Lung (tissue), 12 donors: ENCODE results near the gene LAYN. TPM values are rescaled to one million over a fixed set of nuclear protein-coding genes. Genes with fewer than 3 reads are reported as not detected.
A peak's percentile ranks its signal among the peaks of the same experiment; 100 is the strongest.

Source experiments
- ATAC-seq: fragments of 200-7000 bp; cut with Tn5 transposase; one replicate; pipeline ENCODE4 v1.9.1; 2020; ENCODE audit warnings: moderate number of reproducible peaks; ENCODE audit not compliant: insufficient read depth, low FRiP score
- DNase-seq, 3 donors: peaks; one replicate each; pipeline ENCODE4 v3.0.0-alpha.2; 2013 to 2017
- H3K27ac ChIP-seq, 2 donors: one replicate each; pipeline ENCODE4 v1.5.1; 2013; ENCODE audit warnings: mild to moderate bottlenecking in 2 of 2, moderate library complexity in 2 of 2, control low read depth in 1 of 2, inconsistent platforms in 1 of 2, low read depth in 1 of 2, low read length in 1 of 2
- H3K27me3 ChIP-seq, 3 donors: one replicate each; pipeline ENCODE4 v1.5.1; 2013; ENCODE audit warnings: low read length in 2 of 3; ENCODE audit not compliant: control insufficient read depth in 3 of 3, insufficient read depth in 3 of 3
- H3K36me3 ChIP-seq, 4 donors: one replicate each; pipeline ENCODE4 v1.5.1; 2013; ENCODE audit warnings: low read length in 4 of 4, mild to moderate bottlenecking in 1 of 4, moderate library complexity in 1 of 4; ENCODE audit not compliant: control insufficient read depth in 4 of 4, insufficient read depth in 4 of 4
- H3K4me1 ChIP-seq, 5 donors: one replicate each; pipeline ENCODE4 v1.5.1; 2013; ENCODE audit warnings: low read length in 5 of 5, mild to moderate bottlenecking in 2 of 5, moderate library complexity in 1 of 5; ENCODE audit not compliant: control insufficient read depth in 5 of 5, insufficient read depth in 5 of 5
- H3K4me3 ChIP-seq: one replicate; pipeline ENCODE4 v1.5.1; 2013; ENCODE audit warnings: mild to moderate bottlenecking, control low read depth, moderate library complexity
- H3K9ac ChIP-seq, 2 donors: one replicate each; pipeline ENCODE4 v1.5.1; 2013; ENCODE audit warnings: low read length in 2 of 2, control low read depth in 1 of 2; ENCODE audit not compliant: insufficient read depth in 1 of 2
- H3K9me3 ChIP-seq, 4 donors: one replicate each; pipeline ENCODE4 v1.5.1; 2013; ENCODE audit warnings: low read length in 3 of 4, mild to moderate bottlenecking in 1 of 4, moderate library complexity in 1 of 4; ENCODE audit not compliant: control insufficient read depth in 4 of 4, insufficient read depth in 3 of 4
- WGBS, 2 donors: extraction: QIAGEN DNeasy Blood & Tissue Kit; methylation state at CpG; one replicate each; pipeline ENCODE4 v1.1.7; 2013; 5-methylcytosine and 5-hydroxymethylcytosine counted together
- polyA plus RNA-seq, 2 donors: library from polyadenylated mRNA; stranded (reverse); fragments of 200-250 nt; gene quantifications; one replicate each; pipeline ENCODE4 v1.2.1, GENCODE V29; 2013
- total RNA-seq, 2 donors: library from RNA; depleted of rRNA in 1 of 2; stranded (reverse); fragments of >200 nt in 1 of 2; gene quantifications; one replicate each; pipeline ENCODE4 v1.2.1, GENCODE V29; 2014 to 2021
- TF ChIP-seq, protein P1 (sequence below): IDR thresholded peaks from 2 replicates; pipeline ENCODE4 v1.5.1; 2012; ENCODE audit warnings: mild to moderate bottlenecking; ENCODE audit errors: control extremely low read depth, extremely low read depth
- donor health status: control.
- donor health status: control.
- donor health status: Bipolar disorder and iron deficiency.
- donor health status: healthy.
- donor health status: DM: yes; HTN: yes; CAD: no.

The LAYN gene
- total and polyA plus RNA-seq, 4 donors = 6.5 to 13.4 (median 11.3) TPM

GRCh38 chr11:111526501-111526900 lies 14.0 kb upstream of the LAYN start:
- no peak for ATAC-seq
- H3K27me3 ChIP-seq = no peaks in the 10 kb centered on the region

DNA sequence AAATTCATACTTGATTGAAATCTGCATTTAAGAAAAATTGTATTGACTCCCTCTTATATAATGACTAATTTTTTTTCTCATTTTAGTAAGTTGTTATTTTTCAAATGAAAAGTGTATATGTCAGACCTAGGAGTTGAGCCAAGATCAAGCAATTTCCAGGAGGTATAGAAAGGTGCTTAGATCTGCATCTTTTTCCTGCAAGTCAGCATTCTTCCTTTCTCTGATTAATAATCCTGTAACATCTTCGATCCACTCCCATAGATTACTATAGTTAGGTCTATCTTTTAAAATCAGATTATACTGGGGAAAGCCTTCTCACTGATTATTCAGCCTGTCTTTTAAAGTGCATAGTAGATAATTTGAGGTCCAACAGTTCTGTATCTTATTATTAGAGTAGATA lies 13.2 kb upstream of the LAYN start:
- Histone ChIP-seq H3K9me3 (no peaks in the 10 kb centered on the region), H3K4me3 (no peak overlapping the region), H3K27me3 (peaks cover 0 to under 1% (median 0%) of the 10 kb centered on the region in 3 donors), H3K27ac (no peak overlapping the region), H3K9ac (no peak overlapping the region), H3K4me1 (no peaks in the 10 kb centered on the region), H3K36me3 (no peaks in the 10 kb centered on the region)
- WGBS, 2 donors = 86% methylated on average over 1 of the region's 1 CpG
- ATAC-seq = no peak
- TF ChIP-seq, protein P1, sequence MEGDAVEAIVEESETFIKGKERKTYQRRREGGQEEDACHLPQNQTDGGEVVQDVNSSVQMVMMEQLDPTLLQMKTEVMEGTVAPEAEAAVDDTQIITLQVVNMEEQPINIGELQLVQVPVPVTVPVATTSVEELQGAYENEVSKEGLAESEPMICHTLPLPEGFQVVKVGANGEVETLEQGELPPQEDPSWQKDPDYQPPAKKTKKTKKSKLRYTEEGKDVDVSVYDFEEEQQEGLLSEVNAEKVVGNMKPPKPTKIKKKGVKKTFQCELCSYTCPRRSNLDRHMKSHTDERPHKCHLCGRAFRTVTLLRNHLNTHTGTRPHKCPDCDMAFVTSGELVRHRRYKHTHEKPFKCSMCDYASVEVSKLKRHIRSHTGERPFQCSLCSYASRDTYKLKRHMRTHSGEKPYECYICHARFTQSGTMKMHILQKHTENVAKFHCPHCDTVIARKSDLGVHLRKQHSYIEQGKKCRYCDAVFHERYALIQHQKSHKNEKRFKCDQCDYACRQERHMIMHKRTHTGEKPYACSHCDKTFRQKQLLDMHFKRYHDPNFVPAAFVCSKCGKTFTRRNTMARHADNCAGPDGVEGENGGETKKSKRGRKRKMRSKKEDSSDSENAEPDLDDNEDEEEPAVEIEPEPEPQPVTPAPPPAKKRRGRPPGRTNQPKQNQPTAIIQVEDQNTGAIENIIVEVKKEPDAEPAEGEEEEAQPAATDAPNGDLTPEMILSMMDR = no peak
- no peak for DNase-seq

More at GRCh38 chr11:111526501-111526900, 14.0 kb upstream of the LAYN start:
- TF ChIP-seq, protein P1 = no peak
- Histone ChIP-seq H3K9me3 (no peaks in the 10 kb centered on the region), H3K4me1 (no peaks in the 10 kb centered on the region), H3K4me3 (no peak overlapping the region), H3K27ac (no peak overlapping the region), H3K36me3 (no peaks in the 10 kb centered on the region), H3K9ac (no peak overlapping the region)
- 83% methylated on average over 1 of the region's 1 CpG for WGBS, 2 donors
- no peak for DNase-seq

DNA sequence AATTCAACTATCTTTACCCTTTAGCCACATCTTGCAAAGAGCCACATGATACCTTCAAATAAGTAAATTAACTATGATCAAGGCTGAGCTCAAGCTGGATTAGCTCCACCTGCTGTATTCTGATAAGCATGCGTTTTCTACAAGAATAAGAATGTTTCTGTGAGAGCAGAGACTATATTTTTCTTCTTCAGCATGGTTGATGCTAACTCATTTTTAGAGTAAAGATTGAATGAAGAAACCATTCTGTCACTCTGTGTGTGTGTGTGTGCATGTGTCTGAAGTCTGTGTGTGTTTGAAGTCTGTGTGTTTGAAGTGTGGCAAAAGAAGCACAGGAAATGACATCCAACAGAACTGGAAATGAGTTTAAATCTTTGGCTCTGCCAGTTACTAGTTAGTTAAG lies 12.0 kb upstream of the LAYN start:
- TF ChIP-seq, protein P1 = no peak
- Histone ChIP-seq H3K36me3 (no peaks in the 10 kb centered on the region), H3K27me3 (peaks cover 0 to 5% (median 0%) of the 10 kb centered on the region in 3 donors), H3K9me3 (no peaks in the 10 kb centered on the region), H3K4me3 (no peak overlapping the region), H3K27ac (no peak overlapping the region), H3K4me1 (no peaks in the 10 kb centered on the region), H3K9ac (no peak overlapping the region)
- ATAC-seq = no peak
- 42 to 57% methylated on average over 1 of the region's 1 CpG for WGBS, 2 donors
- peak in 1 of 3 donors; percentile 34 for DNase-seq

DNA sequence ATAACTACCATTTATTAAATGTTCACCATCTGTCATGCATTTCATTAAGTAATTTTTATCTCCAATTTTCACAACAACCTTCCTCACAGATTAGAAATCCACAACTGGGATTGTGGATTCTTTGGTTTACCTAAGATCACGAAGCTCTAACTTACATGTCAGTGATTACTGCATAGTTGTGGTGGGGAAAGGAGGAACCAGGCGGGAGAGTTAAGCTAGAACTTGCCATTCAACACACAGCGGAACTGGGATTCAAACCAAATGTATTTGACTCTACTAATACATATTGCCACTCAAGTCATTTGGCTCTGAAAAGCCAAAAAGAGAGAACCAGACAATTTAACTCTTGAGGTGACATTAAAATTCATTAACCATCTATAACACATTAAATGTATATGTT lies 10.4 kb upstream of the LAYN start:
- no peaks in the 10 kb centered on the region for H3K4me1 ChIP-seq
- no peak for DNase-seq

More for the DNA sequence above, 10.4 kb upstream of the LAYN start:
- no peak overlapping the region for H3K4me3 ChIP-seq
- WGBS, 2 donors = 57 to 70% methylated on average over 3 of the region's 3 CpGs
- H3K36me3 ChIP-seq = no peaks in the 10 kb centered on the region
- TF ChIP-seq, protein P1 = no peak
- no peaks in the 10 kb centered on the region for H3K9me3 ChIP-seq
- no peak overlapping the region for H3K9ac ChIP-seq
- no peak for ATAC-seq
- H3K27me3 ChIP-seq = peaks cover 0 to 8% (median 6%) of the 10 kb centered on the region in 3 donors
- H3K27ac ChIP-seq = no peak overlapping the region
